ENCODE measurements around the gene TCF12. TPM values are rescaled to one million over a fixed set of nuclear protein-coding genes. Genes with fewer than 3 reads are reported as not detected.

TCF12 gene
- polyA plus RNA-seq, 1 donor (not counting 4 experiments of a cell fraction or from before 2014, with no cell fraction given), result 48.3 TPM

DNA sequence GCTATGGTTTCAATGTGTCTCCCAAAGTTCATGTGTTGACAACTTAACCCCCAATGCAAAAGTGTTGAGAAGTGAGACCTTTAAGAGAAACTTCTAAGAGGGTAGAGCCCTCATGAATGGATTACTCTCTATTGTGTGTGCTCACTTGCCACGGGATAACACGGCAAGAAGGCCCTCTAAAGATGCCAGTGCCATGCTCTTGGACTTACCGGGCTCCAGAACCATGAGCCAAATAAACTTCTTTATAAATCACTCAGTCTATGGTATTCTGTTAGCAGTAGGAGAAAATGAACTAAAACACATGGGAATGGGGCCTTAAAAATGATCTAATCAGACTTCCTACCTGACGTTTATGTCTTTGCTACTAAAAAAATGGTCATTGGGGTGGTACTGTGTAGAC lies 2.6 kb upstream of the TCF12 start:
- dilution Hi-C loops (cut with MboI; ENCODE audit: extremely low pct_ligation_motif_present, low sequenced_read_pairs), result no loop called here
- peaks cover 21% of the 10 kb centered on the region for H3K79me2 ChIP-seq (ENCODE audit: control insufficient read depth, insufficient read depth, low read length)
- no peaks in the 10 kb centered on the region for H3K9me3 ChIP-seq (ENCODE audit: control insufficient read depth, low read depth, low read length)
- no peaks in the 10 kb centered on the region for H3K9me1 ChIP-seq (ENCODE audit: control insufficient read depth, extremely low read depth, insufficient read depth, low read length)
- peaks cover 11% of the 10 kb centered on the region for H3K4me1 ChIP-seq (ENCODE audit: control insufficient read depth, extremely low read depth, insufficient read depth, low read length)
- TF ChIP-seq, protein P1, sequence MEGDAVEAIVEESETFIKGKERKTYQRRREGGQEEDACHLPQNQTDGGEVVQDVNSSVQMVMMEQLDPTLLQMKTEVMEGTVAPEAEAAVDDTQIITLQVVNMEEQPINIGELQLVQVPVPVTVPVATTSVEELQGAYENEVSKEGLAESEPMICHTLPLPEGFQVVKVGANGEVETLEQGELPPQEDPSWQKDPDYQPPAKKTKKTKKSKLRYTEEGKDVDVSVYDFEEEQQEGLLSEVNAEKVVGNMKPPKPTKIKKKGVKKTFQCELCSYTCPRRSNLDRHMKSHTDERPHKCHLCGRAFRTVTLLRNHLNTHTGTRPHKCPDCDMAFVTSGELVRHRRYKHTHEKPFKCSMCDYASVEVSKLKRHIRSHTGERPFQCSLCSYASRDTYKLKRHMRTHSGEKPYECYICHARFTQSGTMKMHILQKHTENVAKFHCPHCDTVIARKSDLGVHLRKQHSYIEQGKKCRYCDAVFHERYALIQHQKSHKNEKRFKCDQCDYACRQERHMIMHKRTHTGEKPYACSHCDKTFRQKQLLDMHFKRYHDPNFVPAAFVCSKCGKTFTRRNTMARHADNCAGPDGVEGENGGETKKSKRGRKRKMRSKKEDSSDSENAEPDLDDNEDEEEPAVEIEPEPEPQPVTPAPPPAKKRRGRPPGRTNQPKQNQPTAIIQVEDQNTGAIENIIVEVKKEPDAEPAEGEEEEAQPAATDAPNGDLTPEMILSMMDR (optimal IDR thresholded peaks at IDR 0.05 in 1 of 3, IDR thresholded peaks at IDR 0.05 in 1 of 3, conservative IDR thresholded peaks at IDR 0.05 in 1 of 3; ENCODE audit: extremely low read depth in 1 of 3, insufficient read depth in 2 of 3, low read length in 3 of 3), result no peak
- TF ChIP-seq EZH2 (IDR thresholded peaks at IDR 0.05; ENCODE audit: low read length), result no peak
- no peaks in the 10 kb centered on the region for H3K36me3 ChIP-seq (ENCODE audit: control insufficient read depth in 2 of 2, extremely low read depth in 1 of 2, insufficient read depth in 2 of 2, low read length in 2 of 2)
- H3K4me3 ChIP-seq (ENCODE audit: control insufficient read depth in 2 of 3, extremely low read depth in 1 of 3, insufficient read depth in 2 of 3, low read depth in 1 of 3, low read length in 3 of 3), result no peak overlapping the region
- H3K27me3 ChIP-seq (ENCODE audit: control insufficient read depth, extremely low read depth, insufficient read depth, low read length), result no peaks in the 10 kb centered on the region
- DNase-seq (ENCODE audit: low read depth, low spot score) (no peak), FAIRE-seq (no peak)
- no peak overlapping the region for H2AFZ ChIP-seq (ENCODE audit: control insufficient read depth, low read length)
- no peaks in the 10 kb centered on the region for H4K20me1 ChIP-seq (ENCODE audit: control insufficient read depth, extremely low read depth, insufficient read depth, low read length)
- no peak overlapping the region for H3K27ac ChIP-seq (ENCODE audit: control insufficient read depth, insufficient read depth, low read length)
- no peak overlapping the region for H3K4me2 ChIP-seq (ENCODE audit: control insufficient read depth, extremely low read depth, insufficient read depth, low read depth, low read length)
- H3K9ac ChIP-seq (ENCODE audit: control insufficient read depth, extremely low read depth, insufficient read depth, low read length), result no peak overlapping the region

DNA sequence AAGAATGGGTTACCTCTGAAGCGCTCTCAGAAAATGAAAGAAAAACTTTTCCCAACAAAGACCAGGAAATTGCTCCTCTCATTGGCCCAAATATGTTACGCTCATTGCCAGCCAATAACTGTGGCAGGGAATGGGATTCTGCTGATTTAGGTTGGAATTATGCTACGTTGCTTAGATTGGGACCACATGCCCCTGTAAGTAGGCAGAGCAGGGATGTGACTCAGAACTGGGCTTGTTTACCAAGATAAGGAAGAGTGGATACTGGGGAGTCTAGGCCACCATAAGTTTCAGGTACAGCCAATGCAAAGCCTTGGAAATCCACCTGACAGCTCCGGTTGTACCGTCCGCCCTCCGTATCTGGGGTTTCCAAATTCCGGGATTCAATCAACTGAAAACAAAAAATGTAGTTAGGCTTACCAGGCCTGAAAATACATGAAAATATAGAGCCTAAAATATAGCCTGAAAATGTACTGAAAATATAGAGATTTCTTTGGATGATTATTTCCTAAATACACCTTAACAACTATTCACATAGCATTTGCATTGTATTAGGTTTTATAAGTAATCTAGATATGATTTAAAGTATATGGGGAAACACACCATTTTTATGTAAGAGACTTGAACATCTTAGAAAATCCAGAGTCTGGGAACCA lies 1.5 kb upstream of the TCF12 start:
- Histone ChIP-seq H3K27ac (ENCODE audit: control insufficient read depth, insufficient read depth, low read length) (no peak overlapping the region), H3K4me1 (ENCODE audit: control insufficient read depth, extremely low read depth, insufficient read depth, low read length) (peaks cover 11% of the 10 kb centered on the region), H3K9me1 (ENCODE audit: control insufficient read depth, extremely low read depth, insufficient read depth, low read length) (no peaks in the 10 kb centered on the region), H2AFZ (ENCODE audit: control insufficient read depth, low read length) (no peak overlapping the region), H3K9ac (ENCODE audit: control insufficient read depth, extremely low read depth, insufficient read depth, low read length) (no peak overlapping the region), H3K27me3 (ENCODE audit: control insufficient read depth, extremely low read depth, insufficient read depth, low read length) (no peaks in the 10 kb centered on the region), H3K79me2 (ENCODE audit: control insufficient read depth, insufficient read depth, low read length) (peaks cover 25% of the 10 kb centered on the region), H3K4me2 (ENCODE audit: control insufficient read depth, extremely low read depth, insufficient read depth, low read depth, low read length) (peak overlapping the region; percentile 88), H4K20me1 (ENCODE audit: control insufficient read depth, extremely low read depth, insufficient read depth, low read length) (no peaks in the 10 kb centered on the region), H3K36me3 (ENCODE audit: control insufficient read depth in 2 of 2, extremely low read depth in 1 of 2, insufficient read depth in 2 of 2, low read length in 2 of 2) (no peaks in the 10 kb centered on the region), H3K4me3 (ENCODE audit: control insufficient read depth in 2 of 3, extremely low read depth in 1 of 3, insufficient read depth in 2 of 3, low read depth in 1 of 3, low read length in 3 of 3) (peak overlapping the region in 2 of 3 experiments; percentile 89 to 93), H3K9me3 (ENCODE audit: control insufficient read depth, low read depth, low read length) (no peaks in the 10 kb centered on the region)
- no peak for FAIRE-seq
- TF ChIP-seq EZH2 (IDR thresholded peaks at IDR 0.05; ENCODE audit: low read length), result no peak
- TF ChIP-seq, protein P1 (optimal IDR thresholded peaks at IDR 0.05 in 1 of 3, IDR thresholded peaks at IDR 0.05 in 1 of 3, conservative IDR thresholded peaks at IDR 0.05 in 1 of 3; ENCODE audit: extremely low read depth in 1 of 3, insufficient read depth in 2 of 3, low read length in 3 of 3), result no peak
- dilution Hi-C loops (cut with MboI; ENCODE audit: extremely low pct_ligation_motif_present, low sequenced_read_pairs), result no loop called here
- no peak for DNase-seq (ENCODE audit: low read depth, low spot score)

Data from keratinocyte (primary cell).